Measurements from ENCODE around the gene GAL3ST1. TPM values are rescaled to one million over a fixed set of nuclear protein-coding genes. Genes with fewer than 3 reads are reported as not detected.
"Not testable (repeated sequence)": the region's sequence is repeated elsewhere in the genome, so short reads cannot be mapped to it uniquely, and the experiment has no call there.

The GAL3ST1 gene
- total and polyA plus RNA-seq, 3 donors from 2014 or later, result 4.2 to 18.5 (median 11.3) TPM

DNA sequence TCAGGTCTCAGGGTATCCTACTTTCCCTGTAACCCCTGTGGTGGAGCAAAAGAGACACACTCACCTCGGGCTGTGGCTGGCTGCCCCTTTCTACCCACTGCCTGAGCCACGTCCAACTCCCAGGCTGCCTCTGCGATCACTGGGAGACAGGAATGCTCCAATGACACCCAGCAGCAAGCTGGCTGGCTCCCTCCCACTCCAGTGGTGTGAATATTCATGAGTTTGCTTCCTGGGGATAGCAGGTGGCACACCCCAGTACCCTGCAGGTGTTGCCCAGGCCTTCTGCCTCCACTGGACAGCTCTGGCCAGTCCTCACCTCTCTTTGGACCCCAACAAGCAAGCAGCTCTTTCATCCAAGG lies 9.7 kb downstream of the GAL3ST1 start:
- H3K4me1 ChIP-seq, result peaks cover 4% of the 10 kb centered on the region
- no peak for DNase-seq
- WGBS, 2 donors, result 43 to 46% methylated on average over 3 of the region's 3 CpGs
- intact Hi-C loops (cut with DNase I; ENCODE audit: low total_unique reads), result no loop called here
- H3K27me3 ChIP-seq, result no peaks in the 10 kb centered on the region
- H3K4me3 ChIP-seq, result no peak overlapping the region
- H3K27ac ChIP-seq, result no peak overlapping the region
- no peaks in the 10 kb centered on the region for H3K36me3 ChIP-seq (ENCODE audit: low read depth, missing control alignments)
- TF ChIP-seq, protein P1, sequence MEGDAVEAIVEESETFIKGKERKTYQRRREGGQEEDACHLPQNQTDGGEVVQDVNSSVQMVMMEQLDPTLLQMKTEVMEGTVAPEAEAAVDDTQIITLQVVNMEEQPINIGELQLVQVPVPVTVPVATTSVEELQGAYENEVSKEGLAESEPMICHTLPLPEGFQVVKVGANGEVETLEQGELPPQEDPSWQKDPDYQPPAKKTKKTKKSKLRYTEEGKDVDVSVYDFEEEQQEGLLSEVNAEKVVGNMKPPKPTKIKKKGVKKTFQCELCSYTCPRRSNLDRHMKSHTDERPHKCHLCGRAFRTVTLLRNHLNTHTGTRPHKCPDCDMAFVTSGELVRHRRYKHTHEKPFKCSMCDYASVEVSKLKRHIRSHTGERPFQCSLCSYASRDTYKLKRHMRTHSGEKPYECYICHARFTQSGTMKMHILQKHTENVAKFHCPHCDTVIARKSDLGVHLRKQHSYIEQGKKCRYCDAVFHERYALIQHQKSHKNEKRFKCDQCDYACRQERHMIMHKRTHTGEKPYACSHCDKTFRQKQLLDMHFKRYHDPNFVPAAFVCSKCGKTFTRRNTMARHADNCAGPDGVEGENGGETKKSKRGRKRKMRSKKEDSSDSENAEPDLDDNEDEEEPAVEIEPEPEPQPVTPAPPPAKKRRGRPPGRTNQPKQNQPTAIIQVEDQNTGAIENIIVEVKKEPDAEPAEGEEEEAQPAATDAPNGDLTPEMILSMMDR (IDR thresholded peaks at IDR 0.05), result no peak
- no peak for TF ChIP-seq POLR2A (IDR thresholded peaks at IDR 0.05)
- no peaks in the 10 kb centered on the region for H3K9me3 ChIP-seq

DNA sequence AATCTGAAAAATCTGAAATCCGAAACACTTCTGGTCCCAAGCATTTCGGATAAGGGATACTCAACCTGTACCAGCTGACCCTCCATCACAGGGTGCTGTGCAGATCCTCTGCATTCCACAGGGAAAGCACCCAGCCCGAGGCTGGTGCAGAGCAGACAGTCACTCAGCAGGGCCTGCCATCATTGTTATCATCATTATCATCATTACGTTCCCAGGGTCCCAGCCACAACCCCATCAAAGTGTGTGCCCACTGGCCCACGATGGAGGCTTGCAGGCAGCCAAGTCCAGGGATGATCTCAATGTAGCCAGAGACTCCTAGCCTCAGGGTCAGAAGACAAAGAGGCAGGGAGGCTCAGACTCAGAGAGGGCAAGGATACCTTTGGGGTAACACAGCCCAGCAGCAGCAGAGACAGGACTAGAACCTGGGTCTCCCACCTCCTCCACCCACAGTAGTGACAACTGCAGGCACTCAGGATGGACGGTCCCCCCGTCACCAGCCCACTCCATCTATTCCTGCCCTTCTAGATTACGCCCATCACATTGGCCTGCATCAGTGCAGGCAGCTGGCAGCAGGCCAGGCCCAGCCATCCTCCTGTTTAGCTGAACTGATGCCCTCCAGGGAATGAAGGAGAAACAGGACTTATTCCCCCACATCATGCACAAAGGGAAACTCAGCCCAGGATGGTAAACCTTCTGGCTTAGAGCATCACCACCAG lies 10.3 kb downstream of the GAL3ST1 start:
- peaks cover 7% of the 10 kb centered on the region for H3K4me1 ChIP-seq
- TF ChIP-seq POLR2A (IDR thresholded peaks at IDR 0.05), result no peak
- 70 to 78% methylated on average over 8 of the region's 8 CpGs for WGBS, 2 donors
- no peaks in the 10 kb centered on the region for H3K36me3 ChIP-seq (ENCODE audit: low read depth, missing control alignments)
- no peak overlapping the region for H3K27ac ChIP-seq
- H3K4me3 ChIP-seq, result no peak overlapping the region
- no peaks in the 10 kb centered on the region for H3K27me3 ChIP-seq
- intact Hi-C loops (cut with DNase I; ENCODE audit: low total_unique reads), result no loop called here
- DNase-seq, result no peak
- H3K9me3 ChIP-seq, result no peaks in the 10 kb centered on the region

DNA sequence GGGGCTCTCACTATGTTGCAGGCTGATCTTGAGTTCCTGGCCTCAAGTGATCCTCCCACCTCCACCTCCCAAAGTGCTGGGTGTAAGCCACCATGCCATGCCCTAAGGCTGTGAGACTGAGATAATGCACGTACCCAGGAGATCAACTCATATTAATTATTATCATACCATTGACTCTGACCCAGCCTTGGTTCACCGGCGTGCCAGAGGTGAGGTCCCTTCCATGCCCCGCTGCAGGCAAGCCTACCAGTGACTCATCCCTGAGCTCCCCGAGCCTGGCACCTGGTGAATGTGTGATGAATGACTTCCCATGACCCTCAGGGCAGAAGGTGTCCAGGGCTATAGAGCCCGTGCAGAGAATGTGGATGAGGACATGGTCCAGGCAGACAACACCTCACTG lies 12.1 kb downstream of the GAL3ST1 start:
- Histone ChIP-seq H3K4me1 (peaks cover 7% of the 10 kb centered on the region), H3K9me3 (no peaks in the 10 kb centered on the region), H3K4me3 (no peak overlapping the region), H3K27me3 (no peaks in the 10 kb centered on the region), H3K36me3 (ENCODE audit: low read depth, missing control alignments) (no peaks in the 10 kb centered on the region), H3K27ac (no peak overlapping the region)
- intact Hi-C loops (cut with DNase I; ENCODE audit: low total_unique reads), result no loop called here
- no peak for DNase-seq
- TF ChIP-seq, protein P1 (IDR thresholded peaks at IDR 0.05), result no peak
- no peak for TF ChIP-seq POLR2A (IDR thresholded peaks at IDR 0.05)
- 80 to 83% methylated on average over 6 of the region's 6 CpGs for WGBS, 2 donors

DNA sequence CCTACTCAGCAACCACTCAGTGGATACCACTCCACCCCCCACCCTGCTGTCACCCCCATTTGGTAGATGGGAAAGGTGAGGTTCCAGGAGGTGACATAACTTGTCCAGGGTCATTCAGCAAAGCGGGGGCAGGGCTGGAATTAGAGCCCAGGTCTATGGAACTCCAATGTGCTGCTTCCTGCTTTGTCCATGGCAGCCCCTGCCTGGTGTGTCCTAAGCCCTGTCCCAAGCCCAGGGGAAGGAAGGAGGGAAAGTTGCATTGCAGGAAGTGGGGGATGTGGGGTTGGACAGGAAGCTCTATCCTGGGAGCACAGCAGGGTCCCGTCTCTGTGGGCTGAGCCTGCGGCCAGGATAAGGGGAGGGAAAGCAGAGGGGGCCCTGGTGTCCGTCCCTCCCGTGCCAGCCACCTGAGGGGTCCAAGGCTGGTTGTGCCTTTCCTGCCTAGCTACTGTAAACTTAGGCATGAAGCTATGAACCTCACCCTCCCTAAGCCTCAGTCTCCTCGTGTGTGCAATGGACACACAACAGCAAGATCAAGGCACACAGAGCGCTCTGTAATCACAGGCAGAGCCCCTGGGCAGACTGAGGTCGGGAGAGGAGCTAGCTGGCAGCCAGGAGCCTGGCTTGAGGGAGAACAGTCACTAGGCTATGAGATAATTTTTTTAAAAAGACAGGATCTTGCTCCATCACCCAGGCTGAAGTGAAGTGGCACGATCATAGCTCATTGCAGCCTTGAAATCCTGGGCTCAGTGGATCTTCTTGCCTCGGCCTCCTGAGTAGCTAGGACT lies 12.9 kb downstream of the GAL3ST1 start:
- intact Hi-C loops (cut with DNase I; ENCODE audit: low total_unique reads), result no loop called here

DNA sequence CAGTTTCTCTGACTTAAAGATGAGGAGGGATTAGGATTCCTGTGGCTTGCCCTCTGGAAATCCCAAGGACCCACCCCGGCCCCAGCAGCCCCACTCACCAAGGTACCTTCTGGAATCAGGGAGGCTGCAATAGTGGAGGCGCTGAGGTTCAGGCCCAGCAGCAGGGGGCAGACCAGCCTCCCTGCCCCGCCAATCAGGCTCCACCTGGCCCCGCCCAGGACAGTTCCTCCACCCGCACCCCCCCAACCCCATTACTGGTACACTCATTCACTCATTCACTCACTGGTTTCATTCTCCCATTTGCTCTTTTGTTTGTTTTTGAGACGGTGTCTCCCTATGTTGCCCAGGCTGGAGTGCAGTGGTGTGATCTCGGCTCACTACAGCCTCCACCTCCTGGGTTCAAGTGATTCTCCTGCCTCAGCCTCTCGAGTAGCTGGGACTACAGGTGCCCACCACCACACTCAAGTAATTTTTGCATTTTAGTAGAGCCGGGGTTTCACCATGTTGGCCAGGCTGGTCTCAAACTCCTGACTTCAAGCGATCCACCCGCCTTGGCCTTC lies 13.7 kb downstream of the GAL3ST1 start:
- H3K27ac ChIP-seq; H3K4me1 ChIP-seq; H3K4me3 ChIP-seq; H3K36me3 ChIP-seq (ENCODE audit: low read depth, missing control alignments); H3K9me3 ChIP-seq; intact Hi-C loops (cut with DNase I; ENCODE audit: low total_unique reads); H3K27me3 ChIP-seq; DNase-seq: not testable (repeated sequence)
- whole genome bisulfite sequencing, 2 donors, result 92 to 96% methylated on average over 11 of the region's 11 CpGs

More for the DNA sequence above, 12.9 kb downstream of the GAL3ST1 start:
- 71 to 74% methylated on average over 6 to 10 of the region's 10 CpGs for WGBS, 2 donors
- Histone ChIP-seq H3K9me3 (no peaks in the 10 kb centered on the region), H3K36me3 (ENCODE audit: low read depth, missing control alignments) (no peaks in the 10 kb centered on the region), H3K4me3 (no peak overlapping the region), H3K4me1 (peaks cover 7% of the 10 kb centered on the region), H3K27ac (no peak overlapping the region), H3K27me3 (no peaks in the 10 kb centered on the region)
- TF ChIP-seq, protein P1 (IDR thresholded peaks at IDR 0.05), result no peak
- TF ChIP-seq POLR2A (IDR thresholded peaks at IDR 0.05), result no peak
- DNase-seq, result no peak
